ENCODE results near the gene BANF2.

DNA sequence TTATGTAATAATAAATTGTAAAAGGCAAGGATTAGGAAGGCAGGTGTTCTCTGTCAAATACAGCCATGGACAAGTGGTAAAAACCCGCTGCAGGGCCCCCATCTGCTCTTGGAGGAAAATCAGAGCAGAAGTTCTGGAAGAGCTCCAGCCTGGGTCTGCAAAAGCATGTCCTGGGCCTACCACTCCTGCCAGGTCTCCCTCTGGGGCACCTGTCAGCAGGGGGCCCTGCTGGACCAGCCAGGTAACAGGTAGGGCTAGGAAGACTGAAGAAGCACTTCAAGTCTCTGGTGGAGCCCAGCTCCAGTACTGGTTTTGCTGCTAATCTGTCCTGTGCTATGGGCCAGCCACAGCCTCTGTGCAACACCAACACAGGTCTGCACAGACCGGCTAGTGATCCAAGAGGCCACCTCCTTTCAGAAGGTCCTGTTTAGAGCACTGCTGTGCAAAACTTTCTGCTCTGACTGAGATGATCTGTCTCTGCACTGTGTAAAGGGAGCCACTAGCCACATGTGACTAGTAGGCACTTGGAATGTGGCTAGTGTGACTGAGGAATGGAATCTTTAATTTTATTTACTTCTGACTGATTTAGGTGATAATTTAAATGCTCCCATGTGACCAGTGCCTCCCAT is 47.9 kb upstream of the BANF2 start:
- TF ChIP-seq, protein P1, sequence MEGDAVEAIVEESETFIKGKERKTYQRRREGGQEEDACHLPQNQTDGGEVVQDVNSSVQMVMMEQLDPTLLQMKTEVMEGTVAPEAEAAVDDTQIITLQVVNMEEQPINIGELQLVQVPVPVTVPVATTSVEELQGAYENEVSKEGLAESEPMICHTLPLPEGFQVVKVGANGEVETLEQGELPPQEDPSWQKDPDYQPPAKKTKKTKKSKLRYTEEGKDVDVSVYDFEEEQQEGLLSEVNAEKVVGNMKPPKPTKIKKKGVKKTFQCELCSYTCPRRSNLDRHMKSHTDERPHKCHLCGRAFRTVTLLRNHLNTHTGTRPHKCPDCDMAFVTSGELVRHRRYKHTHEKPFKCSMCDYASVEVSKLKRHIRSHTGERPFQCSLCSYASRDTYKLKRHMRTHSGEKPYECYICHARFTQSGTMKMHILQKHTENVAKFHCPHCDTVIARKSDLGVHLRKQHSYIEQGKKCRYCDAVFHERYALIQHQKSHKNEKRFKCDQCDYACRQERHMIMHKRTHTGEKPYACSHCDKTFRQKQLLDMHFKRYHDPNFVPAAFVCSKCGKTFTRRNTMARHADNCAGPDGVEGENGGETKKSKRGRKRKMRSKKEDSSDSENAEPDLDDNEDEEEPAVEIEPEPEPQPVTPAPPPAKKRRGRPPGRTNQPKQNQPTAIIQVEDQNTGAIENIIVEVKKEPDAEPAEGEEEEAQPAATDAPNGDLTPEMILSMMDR (IDR thresholded peaks at IDR 0.05): no peak
- no peak for TF ChIP-seq POLR2A (IDR thresholded peaks at IDR 0.05)

All from ovary (tissue), 3 donors.